Measurements from ENCODE around the gene C16orf92.

Gene C16orf92

DNA sequence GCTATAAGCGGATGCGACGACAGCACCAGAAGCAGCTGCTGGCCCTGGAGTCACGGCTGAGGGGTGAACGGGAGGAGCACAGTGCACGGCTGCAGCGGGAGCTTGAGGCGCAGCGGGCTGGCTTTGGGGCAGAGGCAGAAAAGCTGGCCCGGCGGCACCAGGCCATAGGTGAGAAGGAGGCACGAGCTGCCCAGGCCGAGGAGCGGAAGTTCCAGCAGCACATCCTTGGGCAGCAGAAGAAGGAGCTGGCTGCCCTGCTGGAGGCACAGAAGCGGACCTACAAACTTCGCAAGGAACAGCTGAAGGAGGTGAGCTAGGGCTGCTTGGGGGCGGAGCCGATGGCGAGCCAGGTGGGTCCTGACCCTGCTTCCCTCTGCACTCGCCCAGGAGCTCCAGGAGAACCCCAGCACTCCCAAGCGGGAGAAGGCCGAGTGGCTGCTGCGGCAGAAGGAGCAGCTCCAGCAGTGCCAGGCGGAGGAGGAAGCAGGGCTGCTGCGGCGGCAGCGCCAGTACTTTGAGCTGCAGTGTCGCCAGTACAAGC, 37.7 kb upstream of the C16orf92 start:
- DNase-seq (ENCODE audit: low spot score), result no peak
- TF ChIP-seq CTCF (IDR thresholded peaks at IDR 0.05), result no peak
- no peak overlapping the region for H3K27ac ChIP-seq

GRCh38 chr16:29986231-29986630, 36.8 kb upstream of the C16orf92 start:
- Histone ChIP-seq H3K27ac (no peak overlapping the region), H3K4me3 (no peak overlapping the region)
- DNase-seq (ENCODE audit: low spot score), result no peak
- TF ChIP-seq CTCF (IDR thresholded peaks at IDR 0.05), result no peak

More for the DNA sequence above, 37.7 kb upstream of the C16orf92 start:
- no peak overlapping the region for H3K4me3 ChIP-seq

GRCh38 chr16:29986931-29987330, 36.1 kb upstream of the C16orf92 start:
- no peak overlapping the region for H3K4me3 ChIP-seq
- TF ChIP-seq CTCF (IDR thresholded peaks at IDR 0.05), result no peak
- no peak overlapping the region for H3K27ac ChIP-seq
- no peak for DNase-seq (ENCODE audit: low spot score)

DNA sequence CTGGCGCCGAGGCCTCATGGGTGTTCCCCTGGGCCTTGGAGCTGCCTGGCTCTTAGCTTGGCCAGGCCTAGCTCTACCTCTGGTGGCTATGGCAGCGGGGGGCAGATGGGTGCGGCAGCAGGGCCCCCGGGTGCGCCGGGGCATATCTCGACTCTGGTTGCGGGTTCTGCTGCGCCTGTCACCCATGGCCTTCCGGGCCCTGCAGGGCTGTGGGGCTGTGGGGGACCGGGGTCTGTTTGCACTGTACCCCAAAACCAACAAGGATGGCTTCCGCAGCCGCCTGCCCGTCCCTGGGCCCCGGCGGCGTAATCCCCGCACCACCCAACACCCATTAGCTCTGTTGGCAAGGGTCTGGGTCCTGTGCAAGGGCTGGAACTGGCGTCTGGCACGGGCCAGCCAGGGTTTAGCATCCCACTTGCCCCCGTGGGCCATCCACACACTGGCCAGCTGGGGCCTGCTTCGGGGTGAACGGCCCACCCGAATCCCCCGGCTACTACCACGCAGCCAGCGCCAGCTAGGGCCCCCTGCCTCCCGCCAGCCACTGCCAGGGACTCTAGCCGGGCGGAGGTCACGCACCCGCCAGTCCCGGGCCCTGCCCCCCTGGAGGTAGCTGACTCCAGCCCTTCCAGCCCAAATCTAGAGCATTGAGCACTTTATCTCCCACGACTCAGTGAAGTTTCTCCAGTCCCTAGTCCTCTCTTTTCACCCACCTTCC, 35.5 kb upstream of the C16orf92 start:
- DNase-seq (ENCODE audit: low spot score), result no peak
- H3K4me3 ChIP-seq, result no peak overlapping the region
- no peak for TF ChIP-seq CTCF (IDR thresholded peaks at IDR 0.05)
- no peak overlapping the region for H3K27ac ChIP-seq

GRCh38 chr16:29988346-29989075, 34.5 kb upstream of the C16orf92 start:
- no peak for DNase-seq (ENCODE audit: low spot score)
- TF ChIP-seq CTCF (IDR thresholded peaks at IDR 0.05), result no peak
- Histone ChIP-seq H3K4me3 (no peak overlapping the region), H3K27ac (no peak overlapping the region)

DNA sequence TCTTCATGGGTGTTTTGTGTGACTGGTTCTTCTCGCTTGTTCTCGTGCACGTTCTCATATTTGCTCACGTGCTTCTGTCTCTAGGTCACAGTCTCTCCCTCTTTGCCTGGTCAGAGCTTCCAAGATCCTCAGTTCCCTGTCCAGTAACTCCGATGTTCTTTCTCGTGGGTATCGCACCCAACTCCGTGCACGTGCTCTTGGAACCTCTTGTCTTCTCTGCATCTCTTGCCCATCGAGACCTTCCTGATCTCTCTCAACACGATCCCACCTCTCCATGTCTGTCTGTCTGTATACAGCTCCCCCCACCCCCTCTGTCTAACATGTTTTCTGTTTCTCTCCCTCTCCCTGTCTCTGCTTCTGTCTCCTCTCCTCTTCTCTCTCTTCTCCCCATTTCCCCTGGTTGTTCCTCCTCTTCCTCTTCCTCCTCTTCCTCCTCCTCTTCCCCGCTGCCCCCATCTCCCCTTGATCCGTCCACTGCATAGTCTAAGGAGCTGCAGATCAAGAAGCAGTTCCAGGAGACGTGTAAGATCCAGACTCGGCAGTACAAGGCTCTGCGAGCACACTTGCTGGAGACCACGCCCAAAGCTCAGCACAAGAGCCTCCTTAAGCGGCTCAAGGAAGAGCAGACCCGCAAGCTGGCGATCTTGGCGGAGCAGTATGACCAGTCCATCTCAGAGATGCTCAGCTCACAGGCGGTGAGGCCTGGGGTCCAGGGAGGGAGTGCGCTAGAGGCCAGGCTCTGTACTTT, 33.7 kb upstream of the C16orf92 start:
- Histone ChIP-seq H3K4me3 (no peak overlapping the region), H3K27ac (no peak overlapping the region)
- no peak for TF ChIP-seq CTCF (IDR thresholded peaks at IDR 0.05)
- DNase-seq (ENCODE audit: low spot score), result no peak

Measured in coronary artery (tissue), 2 donors.